GM19468 (cell line): ENCODE results near the gene EID2B.

ENCODE experiments used
- ATAC-seq: cut with Tn5 transposase; IDR thresholded peaks from one replicate; pipeline ENCODE4 v1.9.1; 2021; ENCODE audit warnings: mild to moderate bottlenecking, moderate library complexity, moderate number of reproducible peaks; ENCODE audit not compliant: unreplicated experiment; ENCODE audit errors: extremely low read depth

EID2B gene

GRCh38 chr19:39533791-39534190, 1.1 kb upstream of the EID2B start:
- ATAC-seq = no peak

- ATAC-seq = no peak
Measured at GRCh38 chr19:39533003-39533512, 406 bp upstream of the EID2B start.

- ATAC-seq = no peak
Measured at GRCh38 chr19:39531834-39532232, 819 bp downstream of the EID2B start.

- ATAC-seq = no peak
Measured at GRCh38 chr19:39525205-39525604, 7.4 kb downstream of the EID2B start.

DNA sequence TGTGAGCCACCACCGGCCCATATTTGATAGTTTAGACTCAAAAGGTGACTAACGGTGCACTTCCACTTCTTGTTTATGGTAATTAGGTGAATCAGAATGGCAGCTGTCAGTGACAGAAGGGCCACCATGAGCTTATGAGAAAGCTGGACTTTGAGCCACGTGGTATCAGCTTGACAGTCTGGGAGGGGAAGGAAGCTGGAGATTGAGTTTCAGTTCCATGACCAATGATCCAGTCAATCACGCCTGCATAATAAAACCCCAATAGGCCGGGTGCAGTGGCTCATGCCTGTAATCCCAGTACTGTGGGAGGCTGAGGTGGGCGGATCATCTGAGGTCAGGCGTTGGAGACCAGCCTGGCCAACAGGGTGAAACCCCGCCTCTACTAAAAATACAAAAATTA, 8.2 kb downstream of the EID2B start:
- ATAC-seq = no peak

- ATAC-seq = no peak
Measured at GRCh38 chr19:39520541-39521484, 11.8 kb downstream of the EID2B start.

- ATAC-seq = no peak
Measured at GRCh38 chr19:39518975-39519374, 13.7 kb downstream of the EID2B start.

DNA sequence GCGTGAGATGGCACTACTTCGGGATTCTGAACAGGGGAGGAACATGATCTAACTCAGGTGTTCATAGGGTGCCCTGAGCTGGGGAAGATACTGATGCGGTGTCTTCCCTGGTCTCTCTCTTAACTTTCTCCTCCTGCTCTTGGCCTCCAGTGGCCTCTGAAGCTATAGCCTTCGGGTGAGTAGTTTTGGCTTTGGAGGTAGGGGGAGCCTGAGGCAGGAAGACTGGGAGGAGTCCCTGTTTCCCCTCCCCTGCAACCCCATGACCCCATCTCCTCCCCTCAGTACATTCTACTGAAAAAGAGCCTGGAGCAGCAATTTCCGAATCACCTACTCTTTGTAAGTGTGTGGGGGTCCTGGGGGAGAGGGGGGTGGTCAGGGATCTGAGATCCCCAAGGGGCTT, 14.2 kb downstream of the EID2B start:
- ATAC-seq = no peak

DNA sequence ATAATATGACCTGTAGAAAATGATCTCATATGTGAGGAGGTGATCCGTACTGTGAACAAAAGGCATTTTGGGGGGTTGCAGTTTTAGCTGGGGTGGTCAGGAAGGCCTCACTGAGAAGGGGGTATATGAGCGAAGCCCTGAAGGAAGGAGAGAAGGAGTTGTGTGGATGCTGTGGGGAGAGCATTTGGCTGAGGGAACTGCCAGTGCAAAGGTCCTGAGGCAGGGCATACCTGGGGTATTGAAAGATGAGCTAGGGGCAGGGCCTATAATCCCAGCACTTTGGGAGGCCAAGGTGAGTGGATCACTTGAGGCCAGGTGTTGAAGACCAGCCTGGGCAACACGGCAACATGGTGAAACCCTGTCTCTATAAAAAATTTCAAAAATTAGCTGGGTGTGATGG, 15.2 kb downstream of the EID2B start:
- ATAC-seq = no peak

DNA sequence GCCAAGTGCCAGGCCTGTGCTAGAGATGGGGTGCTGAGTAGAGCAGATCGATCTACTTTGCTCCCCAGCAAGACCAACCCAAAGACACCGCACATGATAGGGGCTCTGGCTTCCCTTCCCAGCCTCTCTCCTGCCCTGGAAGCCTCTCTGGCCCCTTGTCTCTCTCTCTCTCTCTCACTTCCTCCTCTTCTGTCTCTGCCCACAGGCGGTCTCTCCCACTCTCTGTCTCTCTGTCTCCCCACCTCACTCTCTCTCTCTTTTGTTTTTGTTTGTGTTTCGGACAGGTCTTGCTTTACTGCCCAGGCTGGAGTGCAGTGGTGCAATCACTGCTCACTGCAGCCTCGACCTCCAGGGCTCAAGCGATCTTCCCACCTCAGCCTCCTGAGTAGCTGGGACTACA, 16.4 kb downstream of the EID2B start:
- no peak for ATAC-seq

DNA sequence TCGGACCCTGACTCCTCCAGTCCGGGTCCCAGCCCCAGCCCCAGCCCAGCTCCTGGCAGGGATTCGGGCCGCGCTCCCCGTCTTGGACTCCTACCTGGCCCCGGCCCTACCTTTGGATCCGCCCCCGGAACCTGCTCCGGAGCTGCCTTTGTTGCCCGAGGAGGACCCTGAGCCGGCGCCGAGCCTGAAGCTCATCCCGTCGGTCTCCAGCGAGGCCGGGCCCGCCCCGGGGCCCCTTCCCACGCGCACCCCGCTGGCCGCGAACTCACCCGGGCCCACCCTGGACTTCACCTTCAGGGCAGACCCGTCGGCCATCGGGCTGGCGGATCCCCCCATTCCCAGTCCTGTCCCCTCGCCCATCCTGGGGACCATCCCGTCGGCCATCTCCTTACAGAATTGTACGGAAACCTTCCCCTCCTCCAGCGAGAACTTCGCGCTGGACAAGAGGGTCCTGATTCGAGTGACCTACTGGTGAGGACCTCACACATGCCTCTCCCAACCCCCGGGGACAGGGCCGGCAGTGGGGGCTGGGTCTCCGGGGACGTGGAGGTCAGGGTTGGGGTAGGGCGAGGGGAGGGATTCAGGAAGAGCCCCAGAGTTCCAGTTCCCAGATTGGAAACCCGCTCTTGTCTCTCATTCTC, 17.0 kb downstream of the EID2B start:
- ATAC-seq = no peak

- no peak for ATAC-seq
Measured at GRCh38 chr19:39514840-39515550, 17.7 kb downstream of the EID2B start, which contains the start of gene SELENOV. Gene SELENOV (plus strand): TSS chr19:39515139. CDS start chr19:39515213, 74 bp downstream.

GRCh38 chr19:39512988-39513387, 19.7 kb downstream of the EID2B start:
- no peak for ATAC-seq

- no peak for ATAC-seq
Measured at GRCh38 chr19:39509233-39509632, 23.4 kb downstream of the EID2B start.

DNA sequence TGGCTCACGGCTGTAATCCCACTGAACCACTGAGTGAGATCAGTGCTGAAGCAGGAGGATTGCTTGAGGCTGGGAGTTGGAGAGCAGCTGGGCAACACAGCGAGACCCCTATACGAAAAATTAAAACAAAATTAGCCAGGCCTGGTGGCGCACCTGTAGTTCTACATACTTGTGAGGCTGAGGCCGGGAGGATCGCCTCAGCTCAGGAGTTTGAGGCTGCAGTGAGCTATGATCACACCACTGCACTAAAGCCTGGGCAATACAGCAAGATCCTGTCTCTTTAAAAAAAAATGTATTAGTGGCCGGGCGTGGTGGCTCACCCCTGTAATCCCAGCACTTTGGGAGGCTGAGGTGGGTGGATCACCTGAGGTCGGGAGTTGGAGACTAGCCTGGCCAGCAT, 24.0 kb downstream of the EID2B start:
- no peak for ATAC-seq

DNA sequence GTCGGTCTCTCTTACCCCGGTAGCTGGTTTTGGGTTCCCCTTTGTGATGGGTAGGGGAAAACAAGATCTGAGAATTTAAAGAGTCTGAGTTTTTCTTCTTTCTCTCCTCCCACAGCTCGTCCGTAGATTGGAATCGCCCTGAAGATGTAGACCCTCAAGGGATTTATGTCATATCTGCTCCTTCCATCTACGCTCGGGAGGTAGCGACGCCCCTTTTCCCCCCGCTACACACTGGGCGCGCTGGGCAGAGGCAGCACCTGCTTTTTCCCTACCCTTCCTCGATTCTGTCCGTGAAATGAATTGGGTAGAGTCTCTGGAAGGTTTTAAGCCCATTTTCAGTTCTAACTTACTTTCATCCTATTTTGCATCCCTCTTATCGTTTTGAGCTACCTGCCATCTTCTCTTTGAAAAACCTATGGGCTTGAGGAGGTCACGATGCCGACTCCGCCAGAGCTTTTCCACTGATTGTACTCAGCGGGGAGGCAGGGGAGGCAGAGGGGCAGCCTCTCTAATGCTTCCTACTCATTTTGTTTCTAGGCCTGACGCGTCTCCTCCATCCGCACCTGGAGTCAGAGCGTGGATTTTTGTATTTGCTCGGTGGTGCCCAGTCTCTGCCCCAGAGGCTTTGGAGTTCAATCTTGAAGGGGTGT, 24.8 kb downstream of the EID2B start:
- ATAC-seq = no peak

DNA sequence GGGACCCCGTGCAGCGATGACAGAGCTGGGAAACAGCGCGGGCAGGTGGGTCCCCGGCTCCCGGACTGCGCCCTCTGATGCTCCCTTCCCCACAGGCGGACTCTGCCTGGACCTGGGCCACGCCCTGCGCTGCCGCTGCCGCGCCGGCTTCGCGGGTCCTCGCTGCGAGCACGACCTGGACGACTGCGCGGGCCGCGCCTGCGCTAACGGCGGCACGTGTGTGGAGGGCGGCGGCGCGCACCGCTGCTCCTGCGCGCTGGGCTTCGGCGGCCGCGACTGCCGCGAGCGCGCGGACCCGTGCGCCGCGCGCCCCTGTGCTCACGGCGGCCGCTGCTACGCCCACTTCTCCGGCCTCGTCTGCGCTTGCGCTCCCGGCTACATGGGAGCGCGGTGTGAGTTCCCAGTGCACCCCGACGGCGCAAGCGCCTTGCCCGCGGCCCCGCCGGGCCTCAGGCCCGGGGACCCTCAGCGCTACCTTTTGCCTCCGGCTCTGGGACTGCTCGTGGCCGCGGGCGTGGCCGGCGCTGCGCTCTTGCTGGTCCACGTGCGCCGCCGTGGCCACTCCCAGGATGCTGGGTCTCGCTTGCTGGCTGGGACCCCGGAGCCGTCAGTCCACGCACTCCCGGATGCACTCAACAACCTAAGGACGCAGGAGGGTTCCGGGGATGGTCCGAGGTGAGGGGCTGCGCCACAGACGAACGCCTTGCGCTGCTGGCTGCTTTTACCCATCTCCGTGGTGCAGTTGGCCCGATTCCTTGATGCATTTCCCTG, 25.5 kb downstream of the EID2B start:
- ATAC-seq = no peak

DNA sequence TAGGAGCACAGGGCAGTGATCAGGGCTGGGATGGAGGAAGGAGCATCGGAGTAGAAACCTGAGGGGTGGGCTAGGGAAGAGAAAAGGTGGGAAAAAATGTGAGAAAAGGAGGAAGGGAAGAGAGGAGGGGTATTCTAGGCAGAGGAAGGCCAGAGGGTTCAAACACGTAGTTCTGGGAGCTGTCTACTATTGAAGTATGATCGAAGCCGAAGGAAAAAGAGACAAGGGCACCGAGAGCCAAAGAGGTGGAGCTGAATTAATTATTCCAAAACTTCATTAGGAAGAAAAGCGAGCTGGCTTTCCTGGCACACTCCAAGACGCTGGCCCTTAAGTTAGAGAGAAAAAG, 26.1 kb downstream of the EID2B start:
- ATAC-seq = no peak

DNA sequence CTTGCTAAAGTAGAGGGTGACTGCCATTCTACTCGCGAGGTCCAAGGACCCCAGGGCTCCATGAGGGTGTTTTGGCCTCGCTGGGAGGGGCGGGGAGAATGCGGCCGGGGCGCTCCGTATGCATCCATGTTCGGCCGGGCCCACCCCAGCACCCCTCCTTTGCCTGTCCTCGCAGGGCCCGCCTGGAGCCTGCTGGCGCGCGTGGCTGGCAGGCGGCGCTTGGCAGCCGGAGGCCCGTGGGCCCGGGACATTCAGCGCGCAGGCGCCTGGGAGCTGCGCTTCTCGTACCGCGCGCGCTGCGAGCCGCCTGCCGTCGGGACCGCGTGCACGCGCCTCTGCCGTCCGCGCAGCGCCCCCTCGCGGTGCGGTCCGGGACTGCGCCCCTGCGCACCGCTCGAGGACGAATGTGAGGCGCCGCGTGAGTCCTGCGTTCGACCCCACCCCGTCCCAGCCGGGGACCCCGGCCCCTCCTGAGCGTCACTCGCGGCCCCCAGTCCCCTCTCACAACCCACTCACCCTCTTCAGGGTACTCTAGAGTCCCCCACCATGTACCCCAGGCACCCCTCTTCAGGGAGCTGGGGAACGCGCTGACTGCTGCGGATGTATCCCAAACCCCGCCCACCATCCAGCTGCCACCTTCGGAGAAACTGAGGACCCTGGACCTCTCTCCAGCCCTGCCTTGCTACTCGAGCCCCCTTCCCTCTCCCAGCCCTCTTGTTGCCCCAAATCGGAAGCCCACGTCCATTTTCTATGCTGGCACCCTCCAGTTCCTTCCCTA, 29.8 kb downstream of the EID2B start:
- no peak for ATAC-seq
